T-helper 2 cell treated with Interferon-gamma antibody and Interleukin-4, amounts not matched to agents 5 μg/mL and 100 μg/mL, for 36 hours (primary cell): ENCODE results near the gene GHR.
"Not testable (repeated sequence)": the region's sequence is repeated elsewhere in the genome, so short reads cannot be mapped to it uniquely, and the experiment has no call there.

ENCODE experiments used
- DNase-seq: peaks from one replicate; pipeline ENCODE4 v3.0.0; 2021; ENCODE audit warnings: low spot score
- H3K27ac Mint-ChIP-seq: one replicate; pipeline ENCODE4 v1.8.0; 2021; ENCODE audit warnings: mild to moderate bottlenecking, mixed read lengths
- H3K27me3 Mint-ChIP-seq: one replicate; pipeline ENCODE4 v1.8.0; 2021; ENCODE audit warnings: low read depth, mixed read lengths
- H3K36me3 Mint-ChIP-seq: one replicate; pipeline ENCODE4 v1.8.0; 2021; ENCODE audit warnings: low read depth, mixed read lengths
- H3K4me1 Mint-ChIP-seq: one replicate; pipeline ENCODE4 v1.8.0; 2021; ENCODE audit warnings: low read depth, mixed read lengths
- H3K4me3 Mint-ChIP-seq: one replicate; pipeline ENCODE4 v1.8.0; 2022; ENCODE audit warnings: mild to moderate bottlenecking, moderate library complexity, mixed read lengths
- H3K9me3 Mint-ChIP-seq: one replicate; pipeline ENCODE4 v1.8.0; 2021; ENCODE audit warnings: mixed read lengths

Gene GHR

DNA sequence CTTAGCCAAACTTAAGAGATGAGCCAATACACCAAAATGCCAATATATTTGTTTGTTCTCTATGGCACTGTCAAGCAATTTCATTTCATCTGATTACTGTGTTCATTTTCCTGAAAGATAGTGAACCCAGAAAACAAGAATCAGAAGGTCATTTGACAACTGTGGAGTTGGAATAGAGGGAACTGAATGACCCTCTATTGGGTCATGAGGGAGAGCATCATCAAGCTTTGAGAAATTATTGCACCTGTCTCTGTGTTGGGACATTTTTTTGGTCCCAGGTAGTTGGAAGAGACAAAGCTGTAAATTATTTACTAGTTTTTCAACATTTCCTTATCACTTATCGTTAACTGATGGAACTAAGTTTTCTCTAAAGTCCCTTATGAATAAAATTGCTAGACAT is 129.4 kb downstream of the GHR start:
- Mint-ChIP-seq H3K4me1 (no peaks in the 10 kb centered on the region), H3K27me3 (no peaks in the 10 kb centered on the region), H3K9me3 (no peaks in the 10 kb centered on the region)

DNA sequence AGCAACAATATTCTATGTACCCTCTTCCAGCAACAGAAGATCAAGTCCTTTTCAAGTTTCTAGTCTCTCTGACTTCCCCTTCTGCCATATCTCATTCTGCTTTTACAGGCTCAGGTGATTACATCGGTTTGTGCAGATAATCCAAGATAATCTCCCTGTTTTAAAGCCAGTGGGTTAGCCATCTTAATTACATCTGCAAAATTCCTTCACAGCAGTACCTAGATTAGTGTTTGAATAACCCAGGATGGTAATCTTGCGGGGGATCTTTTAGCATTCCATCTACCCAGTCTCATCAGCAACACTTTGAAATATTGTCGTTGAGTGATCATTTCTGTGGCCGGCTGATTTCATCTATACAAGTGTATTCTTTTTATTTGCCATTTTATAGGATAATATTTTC is 130.2 kb downstream of the GHR start:
- H3K27ac Mint-ChIP-seq = no peak overlapping the region
- no peaks in the 10 kb centered on the region for H3K9me3 Mint-ChIP-seq
- no peaks in the 10 kb centered on the region for H3K27me3 Mint-ChIP-seq
- no peaks in the 10 kb centered on the region for H3K4me1 Mint-ChIP-seq
- H3K4me3 Mint-ChIP-seq = no peak overlapping the region
- no peak for DNase-seq
- no peaks in the 10 kb centered on the region for H3K36me3 Mint-ChIP-seq

More for the DNA sequence above, 129.4 kb downstream of the GHR start:
- H3K36me3 Mint-ChIP-seq = no peaks in the 10 kb centered on the region
- H3K4me3 Mint-ChIP-seq = no peak overlapping the region
- no peak overlapping the region for H3K27ac Mint-ChIP-seq
- no peak for DNase-seq

DNA sequence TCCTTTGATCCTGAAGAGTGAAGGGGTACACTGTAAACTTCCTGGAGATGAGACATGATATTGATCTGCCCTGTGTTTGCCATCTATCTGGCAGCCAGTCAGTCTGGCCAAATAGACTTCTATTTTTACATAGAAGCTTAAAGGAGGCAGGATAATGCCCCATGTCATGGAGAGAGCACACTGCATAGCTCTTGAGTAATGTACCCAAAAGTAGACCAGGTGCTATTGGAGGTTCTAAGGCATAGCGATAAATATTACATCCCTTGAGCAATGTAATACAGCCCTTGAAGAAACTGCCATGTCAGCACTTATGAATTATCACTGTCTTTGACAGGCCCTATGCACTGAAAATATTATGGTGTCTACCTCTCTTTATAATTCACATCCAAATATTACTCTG is 131.8 kb downstream of the GHR start:
- H3K36me3 Mint-ChIP-seq = no peaks in the 10 kb centered on the region
- H3K4me3 Mint-ChIP-seq = no peak overlapping the region
- no peaks in the 10 kb centered on the region for H3K4me1 Mint-ChIP-seq
- no peaks in the 10 kb centered on the region for H3K27me3 Mint-ChIP-seq
- no peak overlapping the region for H3K27ac Mint-ChIP-seq
- no peak for DNase-seq
- no peaks in the 10 kb centered on the region for H3K9me3 Mint-ChIP-seq

DNA sequence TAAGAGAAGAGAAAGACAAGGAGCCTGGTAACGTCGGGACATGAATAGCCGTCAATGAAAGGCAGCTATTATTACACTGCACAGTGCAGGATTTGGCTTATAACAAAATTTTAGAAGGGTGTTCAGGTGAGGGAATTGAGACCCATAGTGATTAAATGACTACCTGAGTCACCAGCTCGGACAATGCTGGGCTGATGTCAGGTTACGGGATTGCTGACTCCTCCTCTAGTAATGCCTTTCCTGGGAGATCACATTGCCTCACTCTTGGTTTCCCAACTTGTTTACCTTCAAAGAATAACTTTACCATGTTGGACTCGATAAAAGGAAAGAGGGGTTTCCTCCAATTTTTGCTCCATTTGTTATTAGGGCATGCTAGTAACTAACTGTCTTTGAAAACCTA is 132.6 kb downstream of the GHR start:
- no peak for DNase-seq
- no peak overlapping the region for H3K4me3 Mint-ChIP-seq
- H3K4me1 Mint-ChIP-seq = no peaks in the 10 kb centered on the region
- H3K9me3 Mint-ChIP-seq = no peaks in the 10 kb centered on the region
- no peak overlapping the region for H3K27ac Mint-ChIP-seq
- H3K36me3 Mint-ChIP-seq = no peaks in the 10 kb centered on the region
- H3K27me3 Mint-ChIP-seq = peaks cover 2% of the 10 kb centered on the region

DNA sequence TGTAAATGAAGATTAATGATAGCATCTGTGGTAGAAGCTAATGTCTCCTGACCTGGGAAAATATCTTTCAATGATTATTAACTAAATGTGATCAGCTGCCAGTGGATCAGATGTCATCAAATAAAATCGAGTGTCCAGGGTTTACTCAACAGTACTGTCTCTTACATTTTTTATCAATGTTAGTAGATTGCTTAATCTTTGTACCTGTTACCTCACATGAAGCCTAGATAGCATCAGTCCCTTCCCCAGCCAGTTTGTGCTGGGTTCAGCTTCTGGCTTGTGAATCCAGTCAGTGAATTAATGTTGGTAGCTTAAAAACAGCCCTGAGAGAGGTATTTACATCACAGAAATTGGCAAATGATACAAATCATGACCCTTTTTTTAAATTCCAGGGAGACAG is 134.4 kb downstream of the GHR start:
- no peak overlapping the region for H3K4me3 Mint-ChIP-seq
- H3K36me3 Mint-ChIP-seq = no peaks in the 10 kb centered on the region
- no peak for DNase-seq
- no peaks in the 10 kb centered on the region for H3K4me1 Mint-ChIP-seq
- H3K27me3 Mint-ChIP-seq = peaks cover 2% of the 10 kb centered on the region
- H3K9me3 Mint-ChIP-seq = no peaks in the 10 kb centered on the region
- no peak overlapping the region for H3K27ac Mint-ChIP-seq

DNA sequence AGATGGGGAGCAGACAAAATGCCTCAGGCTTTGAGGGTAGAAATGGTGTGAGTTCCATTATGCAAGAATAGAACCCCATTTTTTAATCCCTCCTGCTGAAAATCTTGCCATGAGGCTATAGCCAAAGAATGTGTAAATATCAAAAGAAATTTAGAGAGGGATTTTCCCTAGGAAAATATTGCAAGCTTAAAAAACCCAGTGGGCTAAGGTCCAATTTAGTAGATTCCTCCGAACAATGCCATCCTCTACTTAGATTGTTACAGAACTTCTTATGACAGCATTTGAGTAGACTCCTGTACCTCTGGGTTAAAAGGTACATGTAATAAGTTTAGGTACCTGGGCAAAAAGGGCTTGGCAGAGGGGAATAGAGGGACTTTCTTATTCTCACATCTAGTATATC is 138.4 kb downstream of the GHR start:
- H3K27ac Mint-ChIP-seq = no peak overlapping the region
- H3K36me3 Mint-ChIP-seq = no peaks in the 10 kb centered on the region
- H3K4me1 Mint-ChIP-seq = no peaks in the 10 kb centered on the region
- H3K27me3 Mint-ChIP-seq = peaks cover 2% of the 10 kb centered on the region
- no peak overlapping the region for H3K4me3 Mint-ChIP-seq
- H3K9me3 Mint-ChIP-seq = no peaks in the 10 kb centered on the region
- DNase-seq = no peak

DNA sequence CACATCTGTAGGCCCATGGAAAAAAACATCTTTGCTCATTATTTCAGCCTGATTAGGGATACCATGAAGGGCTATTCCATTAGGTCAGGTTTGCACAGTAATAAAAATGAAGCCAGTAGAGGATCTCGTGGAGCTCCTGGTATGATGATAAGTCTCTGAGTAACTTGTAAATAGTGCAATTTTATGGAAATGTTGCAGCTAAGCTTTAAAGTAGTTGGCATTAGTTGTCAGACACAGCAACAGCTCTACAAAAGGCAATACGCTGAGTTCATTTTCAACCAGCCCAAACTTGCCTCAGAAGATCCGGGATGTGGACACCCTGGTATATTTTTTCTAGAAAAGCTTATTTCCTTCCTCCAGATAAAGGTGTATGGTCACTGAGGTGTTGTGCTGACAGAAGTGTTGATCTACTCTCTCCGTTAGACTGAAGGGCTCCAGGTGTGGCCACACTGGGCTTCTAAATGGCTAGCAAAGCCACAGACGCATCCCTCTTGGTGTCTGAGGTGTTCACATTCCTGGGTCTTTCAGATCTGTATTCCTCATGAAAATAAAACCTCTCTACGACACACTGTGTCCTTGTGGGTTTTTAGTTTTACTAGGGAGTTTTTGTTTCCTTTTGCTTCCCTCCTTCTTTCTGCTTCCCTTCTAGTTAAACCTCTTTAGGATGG is 141.6 kb downstream of the GHR start:
- H3K4me1 Mint-ChIP-seq = no peaks in the 10 kb centered on the region
- no peak overlapping the region for H3K4me3 Mint-ChIP-seq
- peaks cover 2% of the 10 kb centered on the region for H3K27me3 Mint-ChIP-seq
- no peak overlapping the region for H3K27ac Mint-ChIP-seq
- no peak for DNase-seq
- no peaks in the 10 kb centered on the region for H3K9me3 Mint-ChIP-seq
- no peaks in the 10 kb centered on the region for H3K36me3 Mint-ChIP-seq

DNA sequence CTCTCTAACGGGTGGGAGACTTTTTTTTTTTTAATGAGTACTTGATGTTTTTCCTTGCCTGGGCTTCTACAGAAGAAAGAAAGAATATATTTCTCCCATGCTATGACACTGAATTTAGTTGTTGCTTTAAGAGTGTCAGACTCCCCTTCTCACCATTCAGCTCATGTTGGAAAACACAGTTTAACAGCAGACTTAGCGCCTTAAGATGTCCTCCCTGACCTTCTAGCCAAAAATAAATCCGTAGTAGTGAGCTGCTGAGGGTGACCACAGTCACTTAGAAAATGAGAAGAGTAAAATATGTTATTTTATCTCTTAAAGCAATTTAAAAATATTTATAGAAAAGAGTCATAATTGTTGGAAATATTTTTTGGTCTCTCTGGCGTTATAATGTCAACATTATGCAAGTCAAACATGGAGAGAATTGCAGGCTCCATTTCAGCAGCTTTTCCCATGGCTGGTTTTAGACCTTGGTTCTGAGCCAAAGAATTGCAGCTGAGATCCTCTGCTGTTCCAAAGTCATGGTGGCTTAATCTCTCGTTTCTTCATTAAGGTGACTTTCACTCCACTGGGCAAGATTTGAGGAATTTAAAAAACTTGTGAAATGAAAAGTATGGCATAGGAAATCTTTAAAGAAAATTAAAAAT is 143.5 kb downstream of the GHR start:
- no peaks in the 10 kb centered on the region for H3K4me1 Mint-ChIP-seq
- no peak overlapping the region for H3K4me3 Mint-ChIP-seq
- H3K36me3 Mint-ChIP-seq = no peaks in the 10 kb centered on the region
- DNase-seq = no peak
- H3K27ac Mint-ChIP-seq = no peak overlapping the region
- no peaks in the 10 kb centered on the region for H3K27me3 Mint-ChIP-seq
- no peaks in the 10 kb centered on the region for H3K9me3 Mint-ChIP-seq

DNA sequence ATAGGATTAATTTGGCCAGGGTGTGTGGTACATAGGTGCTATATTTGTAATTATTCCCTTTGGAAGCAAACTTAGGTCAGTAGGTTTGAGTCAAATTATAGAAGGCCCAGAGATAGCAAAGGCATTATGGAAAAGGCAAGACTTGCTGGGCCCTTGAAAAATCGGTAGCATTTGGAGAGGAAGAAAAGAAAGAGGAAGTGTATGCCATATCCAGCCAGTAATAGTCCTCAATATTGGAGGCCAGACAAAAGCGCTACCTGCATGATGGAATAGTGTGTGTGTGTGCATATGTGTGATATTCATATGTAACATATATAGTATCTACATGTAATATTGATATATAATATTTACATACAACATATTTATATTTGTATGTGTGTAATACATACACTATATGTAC is 146.1 kb downstream of the GHR start:
- no peak overlapping the region for H3K27ac Mint-ChIP-seq
- no peaks in the 10 kb centered on the region for H3K9me3 Mint-ChIP-seq
- H3K4me3 Mint-ChIP-seq = no peak overlapping the region
- H3K27me3 Mint-ChIP-seq = no peaks in the 10 kb centered on the region
- H3K4me1 Mint-ChIP-seq = no peaks in the 10 kb centered on the region
- H3K36me3 Mint-ChIP-seq = no peaks in the 10 kb centered on the region
- no peak for DNase-seq

DNA sequence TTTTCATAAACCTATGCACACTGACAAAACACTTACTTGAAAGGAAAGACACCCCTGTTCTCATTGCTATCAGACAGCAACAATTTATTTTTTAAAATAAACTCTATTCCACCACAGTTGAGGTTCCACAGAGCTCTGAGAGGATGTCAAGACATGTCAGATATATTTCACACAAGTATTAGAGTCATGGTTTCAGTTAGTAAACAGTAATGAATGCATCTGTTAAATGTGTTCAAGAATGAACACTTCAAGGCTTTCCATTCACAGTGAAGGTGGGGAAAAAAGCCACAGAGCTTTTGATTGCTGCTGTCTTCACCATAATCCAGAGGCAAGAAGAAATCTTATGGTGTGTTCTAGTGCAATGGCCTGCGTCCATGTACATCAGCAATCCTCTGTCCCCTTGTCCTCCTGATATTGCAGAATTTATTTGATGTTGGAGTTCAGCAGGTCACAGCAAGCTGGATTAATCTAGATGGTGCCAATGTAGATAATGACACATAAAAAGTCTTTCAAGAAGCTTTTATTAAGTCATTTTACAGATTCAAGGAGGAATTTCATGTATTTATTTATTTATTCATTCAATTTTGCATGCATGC is 146.8 kb downstream of the GHR start:
- Mint-ChIP-seq H3K27ac (no peak overlapping the region), H3K27me3 (no peaks in the 10 kb centered on the region), H3K4me3 (no peak overlapping the region), H3K9me3 (no peaks in the 10 kb centered on the region), H3K4me1 (no peaks in the 10 kb centered on the region), H3K36me3 (no peaks in the 10 kb centered on the region)
- DNase-seq = no peak

DNA sequence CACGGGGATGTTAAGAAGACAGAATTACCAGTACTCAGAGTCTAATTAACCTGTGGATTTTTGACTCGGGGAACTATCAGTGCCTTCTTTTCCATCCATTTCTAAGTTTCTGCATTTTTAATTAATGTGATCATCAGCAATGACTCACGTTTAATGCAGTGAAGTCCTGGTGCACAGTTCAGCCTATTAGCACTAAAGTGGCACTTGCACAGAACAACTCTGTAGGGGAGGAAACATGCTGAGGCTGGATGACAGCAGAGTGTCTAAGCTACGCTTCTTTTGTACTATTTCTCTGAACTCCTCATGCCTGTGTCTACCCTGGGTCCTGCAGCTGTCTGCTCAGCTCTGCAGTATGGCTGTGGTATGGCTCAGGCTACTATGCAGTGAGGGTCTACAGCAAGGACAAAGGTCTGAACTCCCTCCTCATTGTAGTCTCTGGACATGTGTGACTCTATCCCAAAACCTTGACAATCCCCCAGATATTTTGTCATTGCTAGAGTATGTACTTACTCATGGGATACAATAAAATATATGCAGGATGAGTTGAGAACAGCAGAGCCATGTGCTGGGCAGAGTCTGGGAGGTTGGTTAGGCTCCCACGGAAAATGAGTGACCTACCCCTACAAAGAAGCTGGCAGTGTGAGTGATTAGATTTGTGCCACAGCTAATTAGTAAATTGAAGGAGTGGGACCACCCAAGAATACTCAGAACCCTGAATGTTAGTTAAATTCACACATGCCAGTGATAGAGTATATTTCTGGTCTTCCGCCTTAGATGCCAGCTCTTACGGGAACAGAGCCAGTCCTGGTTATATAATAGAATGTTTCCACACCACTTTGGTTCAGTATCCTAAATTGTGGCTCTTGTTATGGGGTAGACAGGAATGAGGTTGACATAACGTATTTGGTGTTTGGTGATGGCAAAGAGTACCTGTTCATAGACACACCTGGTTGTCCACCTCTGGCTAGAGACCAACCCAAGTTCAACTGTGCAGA is 148.0 kb downstream of the GHR start:
- Mint-ChIP-seq H3K36me3 (no peaks in the 10 kb centered on the region), H3K4me3 (no peak overlapping the region), H3K9me3 (no peaks in the 10 kb centered on the region), H3K4me1 (no peaks in the 10 kb centered on the region), H3K27me3 (no peaks in the 10 kb centered on the region), H3K27ac (no peak overlapping the region)
- DNase-seq = no peak

DNA sequence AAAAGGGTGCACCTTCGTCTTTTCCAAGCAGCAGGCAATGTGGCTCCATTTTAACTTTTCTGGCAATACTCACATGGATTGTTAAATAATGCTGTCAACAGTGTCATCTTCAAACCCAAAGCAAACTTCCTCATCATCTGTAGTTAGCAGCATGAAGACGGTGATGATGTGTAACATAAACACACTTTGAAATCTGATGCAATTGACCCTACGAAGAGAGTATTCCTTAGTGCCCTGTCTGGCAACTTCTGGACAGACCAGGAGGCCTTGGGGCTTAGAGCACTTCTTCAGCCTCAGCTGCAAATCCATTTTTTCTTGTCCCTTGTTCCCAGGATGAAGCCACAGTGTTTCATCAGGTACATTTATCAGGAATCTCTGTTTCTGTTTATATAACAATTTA is 149.1 kb downstream of the GHR start:
- Mint-ChIP-seq H3K4me3 (no peak overlapping the region), H3K27me3 (peaks cover 3% of the 10 kb centered on the region), H3K36me3 (no peaks in the 10 kb centered on the region), H3K9me3 (no peaks in the 10 kb centered on the region), H3K4me1 (no peaks in the 10 kb centered on the region), H3K27ac (no peak overlapping the region)
- DNase-seq = no peak

DNA sequence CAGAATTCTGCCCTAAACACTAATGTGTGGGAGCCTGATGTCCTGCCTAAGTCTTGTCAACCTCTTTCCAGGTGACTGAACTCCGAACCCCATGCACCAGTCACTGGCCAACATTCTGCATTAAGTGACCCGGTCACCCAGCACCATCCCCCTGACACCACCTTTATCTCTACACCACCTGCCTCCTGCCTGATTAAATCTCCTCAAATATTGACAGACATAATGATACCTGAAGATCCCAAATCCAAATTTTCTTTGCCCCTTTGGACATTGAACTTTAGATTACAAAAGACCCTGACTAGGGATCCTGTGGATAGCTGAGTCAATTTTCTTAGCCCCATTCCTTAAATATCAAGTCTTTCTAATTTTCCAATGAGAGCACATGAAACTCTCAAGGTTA is 150.1 kb downstream of the GHR start:
- DNase-seq = no peak
- no peaks in the 10 kb centered on the region for H3K9me3 Mint-ChIP-seq
- H3K4me1 Mint-ChIP-seq = no peaks in the 10 kb centered on the region
- no peaks in the 10 kb centered on the region for H3K36me3 Mint-ChIP-seq
- no peak overlapping the region for H3K27ac Mint-ChIP-seq
- no peak overlapping the region for H3K4me3 Mint-ChIP-seq
- H3K27me3 Mint-ChIP-seq = peaks cover 3% of the 10 kb centered on the region

DNA sequence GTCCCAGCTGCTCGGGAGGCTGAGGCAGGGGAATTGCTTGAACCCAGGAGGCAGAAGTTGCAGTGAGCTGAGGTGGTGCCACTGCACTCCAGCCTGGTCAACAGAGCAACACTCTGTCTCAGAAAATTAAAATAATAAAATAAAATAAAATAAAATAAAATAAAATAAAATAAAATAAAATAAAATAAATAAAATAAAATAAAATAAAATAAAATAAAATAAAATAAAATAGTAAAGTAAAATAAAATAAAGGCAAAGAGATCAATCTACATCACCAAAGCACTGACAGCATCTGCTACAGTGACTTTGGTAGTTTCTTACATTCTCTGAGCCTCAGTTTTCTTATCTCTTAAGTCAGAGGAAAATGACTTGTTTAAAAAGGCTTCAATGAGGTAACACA is 152.7 kb downstream of the GHR start:
- H3K9me3 Mint-ChIP-seq, H3K4me3 Mint-ChIP-seq, H3K4me1 Mint-ChIP-seq, H3K27ac Mint-ChIP-seq, H3K36me3 Mint-ChIP-seq, DNase-seq, H3K27me3 Mint-ChIP-seq: not testable (repeated sequence)
